Measurements from ENCODE around the gene PDIA5. TPM values are rescaled to one million over a fixed set of nuclear protein-coding genes. Genes with fewer than 3 reads are reported as not detected.

Gene PDIA5
- total and polyA plus RNA-seq, 2 donors (not counting 1 experiment from before 2014, with no cell fraction given), result 2.6 to 3.8 TPM

DNA sequence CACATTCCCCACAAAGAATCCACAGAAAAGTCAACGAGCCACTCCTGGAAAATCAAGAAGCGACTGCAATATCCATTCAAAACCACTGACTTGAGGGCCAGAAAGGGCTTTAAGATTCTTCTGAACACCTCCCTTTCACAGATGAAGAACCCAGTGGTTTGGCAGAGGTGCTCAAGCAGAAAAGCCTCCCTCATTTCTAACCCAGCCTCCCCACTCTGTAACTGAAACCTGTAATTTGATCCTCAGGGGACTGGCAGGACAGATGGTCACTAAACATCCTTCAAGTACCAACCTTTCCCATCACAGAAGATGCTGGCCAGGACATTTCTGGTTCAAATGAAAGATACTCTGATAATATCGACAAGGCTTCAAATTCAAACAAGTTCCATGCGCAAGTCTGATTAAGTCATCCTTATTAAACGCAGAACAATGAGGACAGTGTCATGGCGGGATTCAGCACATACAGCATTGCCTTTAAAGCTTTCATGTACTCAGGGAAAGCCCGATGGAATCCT lies 44.8 kb upstream of the PDIA5 start:
- intact Hi-C loops (cut with micrococcal nuclease), result loop anchor here (10.0 kb wide), 1 partner anchor 243 kb away; no protein-coding TSS in a partner anchor
- WGBS (ENCODE audit: insufficient coverage), result 76% methylated on average over 6 of the region's 7 CpGs
- H3K27me3 ChIP-seq (replicated peaks in 1 of 4; ENCODE audit: control extremely low read depth in 1 of 4, control insufficient read depth in 3 of 4, insufficient read depth in 4 of 4, low read length in 3 of 4), result peaks cover 0 to 41% (median 20%) of the 10 kb centered on the region in 4 experiments
- H3K4me3 Mint-ChIP-seq, result no peak overlapping the region
- ATAC-seq (ENCODE audit: low read depth) (no peak), DNase-seq (no peak)
- no peak overlapping the region for H3K9ac ChIP-seq (ENCODE audit: low read length)
- no peak overlapping the region for H3K4me2 ChIP-seq (replicated peaks; ENCODE audit: low read depth, low read length, poor library complexity, severe bottlenecking)
- TF ChIP-seq, protein P1, sequence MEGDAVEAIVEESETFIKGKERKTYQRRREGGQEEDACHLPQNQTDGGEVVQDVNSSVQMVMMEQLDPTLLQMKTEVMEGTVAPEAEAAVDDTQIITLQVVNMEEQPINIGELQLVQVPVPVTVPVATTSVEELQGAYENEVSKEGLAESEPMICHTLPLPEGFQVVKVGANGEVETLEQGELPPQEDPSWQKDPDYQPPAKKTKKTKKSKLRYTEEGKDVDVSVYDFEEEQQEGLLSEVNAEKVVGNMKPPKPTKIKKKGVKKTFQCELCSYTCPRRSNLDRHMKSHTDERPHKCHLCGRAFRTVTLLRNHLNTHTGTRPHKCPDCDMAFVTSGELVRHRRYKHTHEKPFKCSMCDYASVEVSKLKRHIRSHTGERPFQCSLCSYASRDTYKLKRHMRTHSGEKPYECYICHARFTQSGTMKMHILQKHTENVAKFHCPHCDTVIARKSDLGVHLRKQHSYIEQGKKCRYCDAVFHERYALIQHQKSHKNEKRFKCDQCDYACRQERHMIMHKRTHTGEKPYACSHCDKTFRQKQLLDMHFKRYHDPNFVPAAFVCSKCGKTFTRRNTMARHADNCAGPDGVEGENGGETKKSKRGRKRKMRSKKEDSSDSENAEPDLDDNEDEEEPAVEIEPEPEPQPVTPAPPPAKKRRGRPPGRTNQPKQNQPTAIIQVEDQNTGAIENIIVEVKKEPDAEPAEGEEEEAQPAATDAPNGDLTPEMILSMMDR (IDR thresholded peaks at IDR 0.05), result no peak
- TF ChIP-seq EZH2 (IDR thresholded peaks at IDR 0.05; ENCODE audit: borderline replicate concordance, insufficient read depth, low read depth, low read length, poor library complexity, severe bottlenecking), result no peak
- H2AFZ ChIP-seq (ENCODE audit: insufficient read depth, low read depth, low read length, poor library complexity, severe bottlenecking), result no peak overlapping the region
- POLR2A ChIA-PET, result no interaction called here
- no peaks in the 10 kb centered on the region for H3K9me3 Mint-ChIP-seq (ENCODE audit: insufficient read depth)
- H3K4me1 ChIP-seq (ENCODE audit: control insufficient read depth in 2 of 2, insufficient read depth in 2 of 2, low read length in 2 of 2), result peaks cover 7 to 11% of the 10 kb centered on the region in 2 donors
- no peaks in the 10 kb centered on the region for H3K36me3 ChIP-seq (replicated peaks in 1 of 2; ENCODE audit: control extremely low read depth in 1 of 2, control insufficient read depth in 1 of 2, extremely low read depth in 1 of 2, insufficient read depth in 2 of 2, low read length in 1 of 2)
- H3K27ac ChIP-seq (ENCODE audit: low read length in 2 of 2), result no peak overlapping the region
- CTCF ChIA-PET, result interaction anchor here (0.9 kb wide), 1 partner anchor 267 kb away, joined by 5 read pairs; no protein-coding TSS in a partner anchor
- H3K79me2 ChIP-seq (ENCODE audit: control insufficient read depth, insufficient read depth, low read length), result no peaks in the 10 kb centered on the region
- no peak overlapping the region for H3K27ac Mint-ChIP-seq
- H4K20me1 ChIP-seq (ENCODE audit: control insufficient read depth, insufficient read depth, low read length, poor library complexity, severe bottlenecking), result no peaks in the 10 kb centered on the region
- peaks cover 0 to 11% (median 0%) of the 10 kb centered on the region in 3 donors for H3K9me3 ChIP-seq (ENCODE audit: control extremely low read depth in 1 of 3, control insufficient read depth in 2 of 3, insufficient read depth in 1 of 3, low read length in 2 of 3)
- peaks cover 54% of the 10 kb centered on the region for H3K27me3 Mint-ChIP-seq
- H3K4me3 ChIP-seq (ENCODE audit: control extremely low read depth in 1 of 5, extremely low read depth in 1 of 5, insufficient read depth in 1 of 5, low read depth in 2 of 5, low read length in 4 of 5), result no peak overlapping the region
- peaks cover 12% of the 10 kb centered on the region for H3K4me1 Mint-ChIP-seq

DNA sequence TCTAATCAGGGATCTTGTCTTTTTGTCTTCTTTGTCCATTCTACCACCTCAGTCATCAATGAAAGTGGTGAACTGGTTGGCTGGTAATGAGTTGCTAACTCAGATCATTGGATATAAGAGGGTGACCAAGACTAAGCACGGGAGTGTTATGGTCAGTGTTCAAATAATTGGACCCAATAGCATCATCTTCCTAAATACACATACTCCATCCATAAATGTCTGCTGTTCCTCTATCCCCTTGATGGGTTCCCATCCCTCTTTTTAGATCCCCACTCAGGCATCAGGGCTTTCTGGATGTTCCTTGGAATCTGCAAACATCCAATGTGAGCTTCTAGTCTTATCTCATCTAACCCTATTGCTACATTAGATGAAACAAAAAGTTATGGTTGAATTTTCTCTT lies 42.8 kb upstream of the PDIA5 start:
- peaks cover 21% of the 10 kb centered on the region in 2 donors for H3K4me1 ChIP-seq (ENCODE audit: control insufficient read depth in 2 of 2, insufficient read depth in 2 of 2, low read length in 2 of 2)
- H3K4me3 ChIP-seq (ENCODE audit: control extremely low read depth in 1 of 5, extremely low read depth in 1 of 5, insufficient read depth in 1 of 5, low read depth in 2 of 5, low read length in 4 of 5), result no peak overlapping the region
- peaks cover 55% of the 10 kb centered on the region for H3K27me3 Mint-ChIP-seq
- TF ChIP-seq, protein P1 (IDR thresholded peaks at IDR 0.05), result no peak
- TF ChIP-seq EZH2 (IDR thresholded peaks at IDR 0.05; ENCODE audit: borderline replicate concordance, insufficient read depth, low read depth, low read length, poor library complexity, severe bottlenecking), result no peak
- no peaks in the 10 kb centered on the region for H3K79me2 ChIP-seq (ENCODE audit: control insufficient read depth, insufficient read depth, low read length)
- H2AFZ ChIP-seq (ENCODE audit: insufficient read depth, low read depth, low read length, poor library complexity, severe bottlenecking), result no peak overlapping the region
- CTCF ChIA-PET, result interaction anchor here (1.4 kb wide), 1 partner anchor 12 kb away, joined by 3 read pairs; no protein-coding TSS in a partner anchor
- no CpG with 5 or more reads among the region's 1 CpG for WGBS (ENCODE audit: insufficient coverage)
- peaks cover 0 to 56% (median 30%) of the 10 kb centered on the region in 4 experiments for H3K27me3 ChIP-seq (replicated peaks in 1 of 4; ENCODE audit: control extremely low read depth in 1 of 4, control insufficient read depth in 3 of 4, insufficient read depth in 4 of 4, low read length in 3 of 4)
- no peak overlapping the region for H3K9ac ChIP-seq (ENCODE audit: low read length)
- H3K9me3 Mint-ChIP-seq (ENCODE audit: insufficient read depth), result no peaks in the 10 kb centered on the region
- no peak overlapping the region for H3K4me3 Mint-ChIP-seq
- H3K27ac ChIP-seq (ENCODE audit: low read length in 2 of 2), result no peak overlapping the region
- no peak overlapping the region for H3K27ac Mint-ChIP-seq
- peaks cover 0 to 13% (median 0%) of the 10 kb centered on the region in 3 donors for H3K9me3 ChIP-seq (ENCODE audit: control extremely low read depth in 1 of 3, control insufficient read depth in 2 of 3, insufficient read depth in 1 of 3, low read length in 2 of 3)
- H3K36me3 ChIP-seq (replicated peaks in 1 of 2; ENCODE audit: control extremely low read depth in 1 of 2, control insufficient read depth in 1 of 2, extremely low read depth in 1 of 2, insufficient read depth in 2 of 2, low read length in 1 of 2), result no peaks in the 10 kb centered on the region
- H4K20me1 ChIP-seq (ENCODE audit: control insufficient read depth, insufficient read depth, low read length, poor library complexity, severe bottlenecking), result no peaks in the 10 kb centered on the region
- POLR2A ChIA-PET, result no interaction called here
- peaks cover 20% of the 10 kb centered on the region for H3K4me1 Mint-ChIP-seq
- no peak for ATAC-seq (ENCODE audit: low read depth)
- intact Hi-C loops (cut with micrococcal nuclease), result loop anchor here (10.0 kb wide), 1 partner anchor 241 kb away; no protein-coding TSS in a partner anchor
- no peak for DNase-seq
- H3K4me2 ChIP-seq (replicated peaks; ENCODE audit: low read depth, low read length, poor library complexity, severe bottlenecking), result no peak overlapping the region
